ENCODE data around the gene TSPO.

DNA sequence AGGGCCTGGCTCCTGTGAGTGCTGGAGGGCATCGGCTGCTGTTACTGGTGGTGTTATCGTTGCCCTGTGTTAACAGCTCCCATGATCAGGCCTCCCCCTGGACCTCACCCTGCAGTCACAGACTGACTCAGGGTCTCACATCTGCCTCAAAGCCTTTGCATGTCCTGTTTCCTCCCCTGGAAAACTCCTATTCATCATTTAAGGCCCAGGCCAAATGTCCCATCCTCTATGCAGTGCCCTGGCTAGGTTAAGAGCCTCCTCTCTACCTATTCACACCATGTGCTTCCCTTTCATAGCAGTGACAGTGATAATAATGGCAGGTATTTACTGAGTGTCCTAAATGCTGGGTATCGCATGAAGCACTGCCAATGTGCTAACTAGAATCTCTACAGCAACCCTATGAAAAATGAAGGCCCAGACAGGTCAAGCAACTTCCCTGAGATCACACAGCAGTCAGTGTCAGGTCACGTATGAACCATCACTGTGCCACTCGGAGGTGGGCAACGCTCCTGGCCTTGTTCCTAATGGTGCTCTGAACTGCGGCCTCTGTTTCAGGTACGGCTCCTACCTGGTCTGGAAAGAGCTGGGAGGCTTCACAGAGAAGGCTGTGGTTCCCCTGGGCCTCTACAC is 9.3 kb downstream of the TSPO start:
- TF ChIP-seq EZH2 (IDR thresholded peaks at IDR 0.05) (no peak), POLR2AphosphoS5 (IDR thresholded peaks at IDR 0.05; ENCODE audit: borderline replicate concordance, low read depth, low read length) (no peak)

Measured in SK-N-MC (cell line).